GM21390 (cell line): Measurements from ENCODE around the gene SKAP1.

ENCODE experiments used
- ATAC-seq: cut with Tn5 transposase; IDR thresholded peaks from one replicate; pipeline ENCODE4 v1.9.1; 2021; ENCODE audit not compliant: unreplicated experiment

Gene SKAP1

DNA sequence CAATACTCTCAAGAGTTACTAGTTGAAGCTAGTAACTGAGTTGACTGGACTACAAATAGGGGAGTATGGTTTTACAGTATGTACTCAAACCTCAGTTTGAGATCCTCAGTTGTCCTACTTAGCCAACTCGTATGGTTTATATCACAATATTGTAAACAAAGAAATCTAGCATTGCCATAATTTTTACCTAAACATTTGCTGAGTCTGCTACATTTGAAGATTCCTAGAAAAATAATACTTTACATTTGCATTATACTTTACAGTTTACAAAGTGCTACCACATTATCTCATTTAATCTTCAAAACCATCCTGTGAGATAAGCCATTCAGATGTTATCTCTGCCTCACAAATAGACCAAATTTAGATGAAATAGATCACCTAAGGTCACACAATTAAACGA lies 345.1 kb downstream of the SKAP1 start:
- ATAC-seq: no peak
